ENCODE data around the gene RNF182. TPM values are rescaled to one million over a fixed set of nuclear protein-coding genes. Genes with fewer than 3 reads are reported as not detected.

RNF182 gene
- total RNA-seq, 1 donor from 2014 or later = under 0.01 TPM

DNA sequence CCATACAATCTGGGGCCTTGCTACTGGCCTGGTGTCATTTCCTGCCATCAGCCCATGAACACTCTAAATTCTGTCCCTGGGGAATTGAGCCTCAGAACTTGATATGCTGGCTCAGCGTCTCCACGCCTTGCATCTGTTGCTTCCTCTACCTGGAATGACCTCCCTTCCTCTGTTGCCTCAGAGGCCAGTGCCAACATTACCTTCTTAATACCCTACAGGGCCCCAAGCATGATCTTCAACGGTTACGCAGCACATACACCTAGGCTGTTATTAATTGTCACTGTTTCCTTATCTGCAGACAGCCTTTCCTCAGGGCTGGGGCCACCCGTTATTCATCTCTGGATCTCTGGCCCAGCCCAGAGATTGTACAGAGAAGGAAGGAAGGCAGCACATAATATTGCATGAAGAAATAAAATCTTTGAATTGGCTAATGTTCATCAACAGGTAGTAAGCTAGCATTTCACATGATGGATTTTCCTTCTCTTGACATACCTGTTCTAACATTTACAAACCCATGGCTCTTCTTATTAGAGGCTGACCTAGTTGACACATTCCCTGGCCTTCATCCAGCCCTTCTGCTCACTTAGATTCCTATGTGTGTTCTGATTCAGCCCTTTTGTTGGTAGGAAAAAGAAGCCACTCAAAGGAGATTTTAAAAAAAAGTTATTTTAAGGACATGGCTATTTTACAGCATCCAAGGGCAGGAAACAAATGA is 8.4 kb upstream of the RNF182 start:
- Histone ChIP-seq H3K36me3 (ENCODE audit: control insufficient read depth in 3 of 3, insufficient read depth in 3 of 3, low read length in 3 of 3) (no peaks in the 10 kb centered on the region), H3K4me3 (ENCODE audit: low read length in 3 of 3) (no peak overlapping the region), H3K27ac (ENCODE audit: low read depth, low read length) (no peak overlapping the region), H3K9me3 (ENCODE audit: control insufficient read depth in 3 of 3, low read length in 3 of 3) (no peaks in the 10 kb centered on the region), H3K27me3 (ENCODE audit: control insufficient read depth in 3 of 3, insufficient read depth in 3 of 3, low read length in 3 of 3) (no peaks in the 10 kb centered on the region), H3K4me1 (ENCODE audit: control insufficient read depth in 3 of 3, insufficient read depth in 3 of 3, low read length in 3 of 3) (peaks cover 3 to 13% (median 6%) of the 10 kb centered on the region in 3 donors), H3K9ac (ENCODE audit: low read depth in 1 of 3, low read length in 3 of 3) (no peak overlapping the region)

- no peaks in the 10 kb centered on the region for H3K36me3 ChIP-seq (ENCODE audit: control insufficient read depth in 3 of 3, insufficient read depth in 3 of 3, low read length in 3 of 3)
- no peaks in the 10 kb centered on the region for H3K9me3 ChIP-seq (ENCODE audit: control insufficient read depth in 3 of 3, low read length in 3 of 3)
- H3K4me1 ChIP-seq (ENCODE audit: control insufficient read depth in 3 of 3, insufficient read depth in 3 of 3, low read length in 3 of 3) = peaks cover 3 to 13% (median 6%) of the 10 kb centered on the region in 3 donors
- H3K9ac ChIP-seq (ENCODE audit: low read depth in 1 of 3, low read length in 3 of 3) = no peak overlapping the region
- no peak overlapping the region for H3K4me3 ChIP-seq (ENCODE audit: low read length in 3 of 3)
- H3K27ac ChIP-seq (ENCODE audit: low read depth, low read length) = no peak overlapping the region
- no peaks in the 10 kb centered on the region for H3K27me3 ChIP-seq (ENCODE audit: control insufficient read depth in 3 of 3, insufficient read depth in 3 of 3, low read length in 3 of 3)
Observed at GRCh38 chr6:13917141-13917540, 7.6 kb upstream of the RNF182 start.

- Histone ChIP-seq H3K9ac (ENCODE audit: low read depth in 1 of 3, low read length in 3 of 3) (no peak overlapping the region), H3K4me3 (ENCODE audit: low read length in 3 of 3) (no peak overlapping the region), H3K27me3 (ENCODE audit: control insufficient read depth in 3 of 3, insufficient read depth in 3 of 3, low read length in 3 of 3) (peaks cover under 1 to 12% (median under 1%) of the 10 kb centered on the region in 3 donors)
Observed at GRCh38 chr6:13918686-13919250, 6.0 kb upstream of the RNF182 start.

GRCh38 chr6:13919861-13920260 is 4.9 kb upstream of the RNF182 start:
- Histone ChIP-seq H3K36me3 (ENCODE audit: control insufficient read depth in 3 of 3, insufficient read depth in 3 of 3, low read length in 3 of 3) (no peaks in the 10 kb centered on the region), H3K4me1 (ENCODE audit: control insufficient read depth in 3 of 3, insufficient read depth in 3 of 3, low read length in 3 of 3) (peaks cover 10 to 21% (median 15%) of the 10 kb centered on the region in 3 donors), H3K27me3 (ENCODE audit: control insufficient read depth in 3 of 3, insufficient read depth in 3 of 3, low read length in 3 of 3) (peaks cover 8 to 20% (median 10%) of the 10 kb centered on the region in 3 donors), H3K27ac (ENCODE audit: low read depth, low read length) (no peak overlapping the region), H3K4me3 (ENCODE audit: low read length in 3 of 3) (no peak overlapping the region), H3K9ac (ENCODE audit: low read depth in 1 of 3, low read length in 3 of 3) (no peak overlapping the region), H3K9me3 (ENCODE audit: control insufficient read depth in 3 of 3, low read length in 3 of 3) (no peaks in the 10 kb centered on the region)

More at GRCh38 chr6:13918686-13919250, 6.0 kb upstream of the RNF182 start:
- Histone ChIP-seq H3K36me3 (ENCODE audit: control insufficient read depth in 3 of 3, insufficient read depth in 3 of 3, low read length in 3 of 3) (no peaks in the 10 kb centered on the region), H3K27ac (ENCODE audit: low read depth, low read length) (no peak overlapping the region), H3K4me1 (ENCODE audit: control insufficient read depth in 3 of 3, insufficient read depth in 3 of 3, low read length in 3 of 3) (peaks cover 3 to 13% (median 6%) of the 10 kb centered on the region in 3 donors), H3K9me3 (ENCODE audit: control insufficient read depth in 3 of 3, low read length in 3 of 3) (no peaks in the 10 kb centered on the region)

GRCh38 chr6:13920552-13920951 is 4.2 kb upstream of the RNF182 start:
- peaks cover 13 to 26% (median 16%) of the 10 kb centered on the region in 3 donors for H3K27me3 ChIP-seq (ENCODE audit: control insufficient read depth in 3 of 3, insufficient read depth in 3 of 3, low read length in 3 of 3)
- H3K4me3 ChIP-seq (ENCODE audit: low read length in 3 of 3) = no peak overlapping the region
- H3K4me1 ChIP-seq (ENCODE audit: control insufficient read depth in 3 of 3, insufficient read depth in 3 of 3, low read length in 3 of 3) = peaks cover 15 to 24% (median 20%) of the 10 kb centered on the region in 3 donors
- H3K9ac ChIP-seq (ENCODE audit: low read depth in 1 of 3, low read length in 3 of 3) = no peak overlapping the region
- H3K36me3 ChIP-seq (ENCODE audit: control insufficient read depth in 3 of 3, insufficient read depth in 3 of 3, low read length in 3 of 3) = no peaks in the 10 kb centered on the region
- H3K9me3 ChIP-seq (ENCODE audit: control insufficient read depth in 3 of 3, low read length in 3 of 3) = no peaks in the 10 kb centered on the region
- no peak overlapping the region for H3K27ac ChIP-seq (ENCODE audit: low read depth, low read length)

DNA sequence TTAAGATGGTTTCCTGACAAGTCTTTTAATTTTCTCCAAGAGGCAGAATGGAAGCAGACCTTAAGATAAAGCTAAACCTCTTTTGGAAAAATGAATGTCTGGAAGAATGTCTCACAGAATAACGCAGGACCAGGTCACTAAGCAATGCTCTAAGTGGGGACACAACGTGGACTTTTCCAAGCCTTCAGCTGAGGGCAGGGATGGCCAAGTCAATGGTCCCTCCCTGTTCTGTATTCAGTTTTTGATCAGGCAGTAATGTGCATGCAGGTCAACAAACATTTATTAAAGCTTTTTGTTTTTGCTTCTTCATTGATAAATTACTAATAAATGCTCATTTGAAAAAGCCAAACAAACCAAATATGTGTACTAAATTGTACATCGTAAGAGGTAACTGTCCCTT is 2.0 kb upstream of the RNF182 start:
- Histone ChIP-seq H3K36me3 (ENCODE audit: control insufficient read depth in 3 of 3, insufficient read depth in 3 of 3, low read length in 3 of 3) (no peaks in the 10 kb centered on the region), H3K4me3 (ENCODE audit: low read length in 3 of 3) (no peak overlapping the region), H3K27me3 (ENCODE audit: control insufficient read depth in 3 of 3, insufficient read depth in 3 of 3, low read length in 3 of 3) (peaks cover 27 to 47% (median 34%) of the 10 kb centered on the region in 3 donors), H3K4me1 (ENCODE audit: control insufficient read depth in 3 of 3, insufficient read depth in 3 of 3, low read length in 3 of 3) (peaks cover 13 to 14% (median 14%) of the 10 kb centered on the region in 3 donors), H3K9ac (ENCODE audit: low read depth in 1 of 3, low read length in 3 of 3) (no peak overlapping the region), H3K9me3 (ENCODE audit: control insufficient read depth in 3 of 3, low read length in 3 of 3) (no peaks in the 10 kb centered on the region), H3K27ac (ENCODE audit: low read depth, low read length) (no peak overlapping the region)

DNA sequence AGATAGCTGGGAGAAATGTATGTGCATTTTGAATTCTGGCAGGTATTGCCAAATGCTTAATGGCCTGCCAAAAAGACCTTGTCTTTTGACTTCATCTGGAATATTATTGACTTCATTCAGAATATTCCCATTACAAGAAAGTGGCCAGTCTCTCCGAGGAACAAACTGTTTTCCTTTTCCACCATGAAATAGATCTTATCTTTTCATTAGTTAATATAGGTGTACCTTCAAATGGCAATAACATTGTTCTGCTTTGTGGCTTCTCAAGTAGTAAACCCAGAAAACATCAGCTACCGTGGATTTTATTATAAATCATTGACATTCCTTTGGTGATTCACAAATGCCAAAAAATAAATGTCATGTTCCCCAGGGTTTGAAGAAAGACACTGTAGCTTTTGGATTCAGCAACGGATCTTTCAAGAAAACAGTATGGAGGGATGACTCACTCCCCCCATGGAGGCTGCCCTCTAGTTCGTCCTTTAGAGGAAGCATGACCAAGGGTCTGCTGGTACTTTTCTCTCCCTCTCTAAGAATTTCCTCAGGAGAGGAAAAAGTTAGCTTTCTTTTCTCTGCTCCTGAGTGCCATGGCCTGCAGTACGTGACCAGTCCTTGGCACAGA is 1.1 kb upstream of the RNF182 start:
- Histone ChIP-seq H3K9ac (ENCODE audit: low read depth in 1 of 3, low read length in 3 of 3) (peak overlapping the region in 1 of 3 donors; percentile 44), H3K36me3 (ENCODE audit: control insufficient read depth in 3 of 3, insufficient read depth in 3 of 3, low read length in 3 of 3) (no peaks in the 10 kb centered on the region), H3K9me3 (ENCODE audit: control insufficient read depth in 3 of 3, low read length in 3 of 3) (no peaks in the 10 kb centered on the region), H3K27ac (ENCODE audit: low read depth, low read length) (no peak overlapping the region), H3K4me3 (ENCODE audit: low read length in 3 of 3) (peak overlapping the region in 2 of 3 donors; percentile 62 to 64), H3K27me3 (ENCODE audit: control insufficient read depth in 3 of 3, insufficient read depth in 3 of 3, low read length in 3 of 3) (peaks cover 27 to 50% (median 36%) of the 10 kb centered on the region in 3 donors), H3K4me1 (ENCODE audit: control insufficient read depth in 3 of 3, insufficient read depth in 3 of 3, low read length in 3 of 3) (peaks cover 13 to 14% (median 14%) of the 10 kb centered on the region in 3 donors)

GRCh38 chr6:13924146-13924948 is 405 bp upstream of the RNF182 start:
- H3K27ac ChIP-seq (ENCODE audit: low read depth, low read length) = no peak overlapping the region
- H3K36me3 ChIP-seq (ENCODE audit: control insufficient read depth in 3 of 3, insufficient read depth in 3 of 3, low read length in 3 of 3) = no peaks in the 10 kb centered on the region
- H3K9me3 ChIP-seq (ENCODE audit: control insufficient read depth in 3 of 3, low read length in 3 of 3) = no peaks in the 10 kb centered on the region
- H3K4me1 ChIP-seq (ENCODE audit: control insufficient read depth in 3 of 3, insufficient read depth in 3 of 3, low read length in 3 of 3) = peaks cover 13 to 14% (median 14%) of the 10 kb centered on the region in 3 donors
- H3K4me3 ChIP-seq (ENCODE audit: low read length in 3 of 3) = peak overlapping the region; percentile 62 to 71 (median 64)
- H3K27me3 ChIP-seq (ENCODE audit: control insufficient read depth in 3 of 3, insufficient read depth in 3 of 3, low read length in 3 of 3) = peaks cover 27 to 50% (median 36%) of the 10 kb centered on the region in 3 donors
- H3K9ac ChIP-seq (ENCODE audit: low read depth in 1 of 3, low read length in 3 of 3) = peak overlapping the region in 1 of 3 donors; percentile 44

- peaks cover 31 to 50% (median 39%) of the 10 kb centered on the region in 3 donors for H3K27me3 ChIP-seq (ENCODE audit: control insufficient read depth in 3 of 3, insufficient read depth in 3 of 3, low read length in 3 of 3)
Observed at GRCh38 chr6:13926378-13926777, 1.6 kb downstream of the RNF182 start.

More at GRCh38 chr6:13926378-13926777, 1.6 kb downstream of the RNF182 start:
- H3K9ac ChIP-seq (ENCODE audit: low read depth in 1 of 3, low read length in 3 of 3) = no peak overlapping the region
- H3K9me3 ChIP-seq (ENCODE audit: control insufficient read depth in 3 of 3, low read length in 3 of 3) = no peaks in the 10 kb centered on the region
- H3K4me3 ChIP-seq (ENCODE audit: low read length in 3 of 3) = no peak overlapping the region
- peaks cover 13 to 14% (median 14%) of the 10 kb centered on the region in 3 donors for H3K4me1 ChIP-seq (ENCODE audit: control insufficient read depth in 3 of 3, insufficient read depth in 3 of 3, low read length in 3 of 3)
- no peak overlapping the region for H3K27ac ChIP-seq (ENCODE audit: low read depth, low read length)
- no peaks in the 10 kb centered on the region for H3K36me3 ChIP-seq (ENCODE audit: control insufficient read depth in 3 of 3, insufficient read depth in 3 of 3, low read length in 3 of 3)

Measured in skeletal muscle tissue (tissue), 4 donors.